IMR-90 (cell line): Measurements from ENCODE around the gene PAEP. TPM values are rescaled to one million over a fixed set of nuclear protein-coding genes. Genes with fewer than 3 reads are reported as not detected.

Source experiments
- ATAC-seq: fragments of 200-7000 bp; cut with Tn5 transposase; 2 replicates; pipeline ENCODE4 v1.9.1; 2020; ENCODE audit warnings: low read depth, mild to moderate bottlenecking, moderate library complexity
- BruUV-seq: library from RNA; stranded (reverse); fragments of 400-500 nt; replicated peaks from 2 replicates; lab custom pipeline; 2021; lab: Mats Ljungman, UMichigan
- CTCF ChIA-PET: fragments of 300-600 bp; formaldehyde crosslinking; extraction: SDS; loops from one replicate; lab custom pipeline; 2021; ENCODE audit warnings: antibody characterized with exemption; lab: Yijun Ruan, JAX
- POLR2A ChIA-PET: fragments of 300-600 bp; sonication (Branson Sonifier 250); formaldehyde crosslinking; loops from one replicate; lab custom pipeline; 2022; ENCODE audit warnings: antibody characterized with exemption; ENCODE audit not compliant: unreplicated experiment; lab: Charles Lee
- DNase-seq: peaks from one replicate; pipeline ENCODE4 v3.0.0; 2013
- H2AFZ ChIP-seq: replicated peaks from 2 replicates; pipeline ENCODE3; 2013; ENCODE audit warnings: low read length, mild to moderate bottlenecking; ENCODE audit not compliant: poor library complexity
- H2AK5ac ChIP-seq: 2 replicates; pipeline ENCODE4 v1.6.1; 2013; ENCODE audit warnings: low read depth, low read length, inconsistent platforms
- H2AK9ac ChIP-seq: replicated peaks from 2 replicates; pipeline ENCODE3; 2013; ENCODE audit warnings: mild to moderate bottlenecking, low read depth, low read length, moderate library complexity; ENCODE audit not compliant: poor library complexity
- H2BK120ac ChIP-seq: 2 replicates; pipeline ENCODE4 v1.6.1; 2013; ENCODE audit warnings: low read depth, low read length, inconsistent platforms
- H2BK15ac ChIP-seq: 3 replicates; pipeline ENCODE4 v1.6.1; 2013; ENCODE audit warnings: low read depth, low read length, inconsistent platforms
- H2BK20ac ChIP-seq: 2 replicates; pipeline ENCODE4 v1.6.1; 2013; ENCODE audit warnings: low read depth, mild to moderate bottlenecking, inconsistent platforms, low read length, moderate library complexity
- H2BK5ac ChIP-seq: 2 replicates; pipeline ENCODE4 v1.6.1; 2013; ENCODE audit warnings: mild to moderate bottlenecking, low read depth, low read length, inconsistent platforms; ENCODE audit not compliant: poor library complexity, severe bottlenecking
- H3K14ac ChIP-seq: replicated peaks from 2 replicates; pipeline ENCODE4 v1.6.1; 2013; ENCODE audit warnings: low read depth, low read length, inconsistent platforms
- H3K18ac ChIP-seq: 2 replicates; pipeline ENCODE4 v1.6.1; 2013; ENCODE audit warnings: low read depth, low read length, control low read depth
- H3K23ac ChIP-seq: 2 replicates; pipeline ENCODE4 v1.6.1; 2013; ENCODE audit warnings: low read depth, low read length, inconsistent platforms
- H3K27ac ChIP-seq: 2 replicates; pipeline ENCODE4 v1.5.1; 2013; ENCODE audit warnings: mild to moderate bottlenecking, control low read depth, low read length; ENCODE audit not compliant: insufficient read depth
- H3K27me3 ChIP-seq: 2 replicates; pipeline ENCODE4 v1.6.1; 2013; ENCODE audit warnings: low read length; ENCODE audit not compliant: control insufficient read depth, insufficient read depth
- H3K36me3 ChIP-seq: 2 replicates; pipeline ENCODE4 v1.6.1; 2013; ENCODE audit warnings: low read length, mixed read lengths; ENCODE audit not compliant: control insufficient read depth, insufficient read depth
- H3K4ac ChIP-seq: 2 replicates; pipeline ENCODE4 v1.6.1; 2013; ENCODE audit warnings: low read depth, low read length, inconsistent platforms
- H3K4me1 ChIP-seq: 2 replicates; pipeline ENCODE4 v1.6.1; 2013; ENCODE audit warnings: low read length, mixed read lengths; ENCODE audit not compliant: control insufficient read depth, insufficient read depth
- H3K4me2 ChIP-seq: 2 replicates; pipeline ENCODE4 v1.6.1; 2013; ENCODE audit warnings: low read depth, mild to moderate bottlenecking, control low read depth, low read length, moderate library complexity
- H3K4me3 ChIP-seq: 2 replicates; pipeline ENCODE4 v1.5.1; 2013; ENCODE audit warnings: low read depth, mild to moderate bottlenecking, control low read depth, low read length, moderate library complexity; ENCODE audit not compliant: insufficient read depth
- H3K56ac ChIP-seq: 2 replicates; pipeline ENCODE4 v1.6.1; 2013; ENCODE audit warnings: low read length, inconsistent platforms; ENCODE audit not compliant: insufficient read depth; ENCODE audit errors: extremely low read depth
- H3K79me1 ChIP-seq, 2 experiments: 2 replicates each; pipeline ENCODE4 v1.6.1; 2013; ENCODE audit warnings: low read length in 2 of 2, inconsistent platforms in 1 of 2, low read depth in 1 of 2
- H3K9ac ChIP-seq: 2 replicates; pipeline ENCODE4 v1.6.1; 2013; ENCODE audit warnings: low read depth, low read length, control low read depth
- H3K9me1 ChIP-seq: 2 replicates; pipeline ENCODE4 v1.6.1; 2013; ENCODE audit warnings: low read length, inconsistent platforms; ENCODE audit not compliant: insufficient read depth
- H3K9me3 ChIP-seq: 2 replicates; pipeline ENCODE4 v1.6.1; 2013; ENCODE audit warnings: low read length; ENCODE audit not compliant: control insufficient read depth, insufficient read depth
- H4K20me1 ChIP-seq: 2 replicates; pipeline ENCODE4 v1.6.1; 2013; ENCODE audit warnings: low read length, inconsistent platforms; ENCODE audit not compliant: insufficient read depth
- H4K5ac ChIP-seq: 2 replicates; pipeline ENCODE4 v1.6.1; 2013; ENCODE audit warnings: mild to moderate bottlenecking, low read depth, low read length, control low read depth
- H4K8ac ChIP-seq, 2 experiments: 2 replicates each; pipeline ENCODE4 v1.6.1; 2013; ENCODE audit warnings: low read depth in 2 of 2, low read length in 2 of 2, control low read depth in 1 of 2, inconsistent platforms in 1 of 2
- H4K91ac ChIP-seq: 2 replicates; pipeline ENCODE4 v1.6.1; 2013; ENCODE audit warnings: low read depth, low read length, inconsistent platforms; ENCODE audit not compliant: insufficient read depth
- BHLHE40 ChIP-seq: fragments of 150-350 bp; IDR thresholded peaks from 2 replicates; pipeline ENCODE4 v1.6.1; 2016; ENCODE audit warnings: mild to moderate bottlenecking, low read depth, low read length
- CEBPB ChIP-seq: IDR thresholded peaks from 2 replicates; pipeline ENCODE4 v1.6.1; 2012; ENCODE audit warnings: low read depth, low read length, improper control_type of control experiment
- CHD1 ChIP-seq: IDR thresholded peaks from 2 replicates; pipeline ENCODE4 v1.6.1; 2012; ENCODE audit warnings: low read depth, low read length, improper control_type of control experiment
- FOS ChIP-seq: fragments of 150-350 bp; IDR thresholded peaks from 2 replicates; pipeline ENCODE4 v1.6.1; 2016; ENCODE audit warnings: low read depth, low read length
- MAFK ChIP-seq: IDR thresholded peaks from 2 replicates; pipeline ENCODE4 v1.6.1; 2012; ENCODE audit warnings: low read depth, low read length, improper control_type of control experiment
- MAZ ChIP-seq: IDR thresholded peaks from 2 replicates; pipeline ENCODE4 v1.6.1; 2012; ENCODE audit warnings: low read depth, mild to moderate bottlenecking, low read length, improper control_type of control experiment, moderate library complexity, borderline replicate concordance
- POLR2A ChIP-seq: IDR thresholded peaks from 2 replicates; pipeline ENCODE4 v1.6.1; 2012; ENCODE audit warnings: mild to moderate bottlenecking, low read depth, low read length
- RAD21 ChIP-seq: IDR thresholded peaks from 2 replicates; pipeline ENCODE4 v1.6.1; 2012; ENCODE audit warnings: low read length, improper control_type of control experiment
- RCOR1 ChIP-seq: IDR thresholded peaks from 2 replicates; pipeline ENCODE4 v1.6.1; 2012; ENCODE audit warnings: mild to moderate bottlenecking, low read length, improper control_type of control experiment; ENCODE audit not compliant: insufficient replicate concordance
- RFX5 ChIP-seq: IDR thresholded peaks from 2 replicates; pipeline ENCODE4 v1.8.0; 2012; ENCODE audit warnings: low read depth, mild to moderate bottlenecking, low read length, moderate library complexity
- SMC3 ChIP-seq: fragments of 150-350 bp; IDR thresholded peaks from 2 replicates; pipeline ENCODE4 v1.6.1; 2016; ENCODE audit warnings: low read depth, mild to moderate bottlenecking, antibody characterized with exemption, low read length, moderate library complexity
- WGBS, 2 experiments: methylation state at CpG; one replicate each; pipeline versions ENCODE4 v1.1.5 to v1.1.7; 2013; ENCODE audit warnings: missing lambda C conversion rate in 2 of 2; ENCODE audit not compliant: insufficient read length in 1 of 2; ENCODE audit errors: extremely low coverage in 2 of 2; 5-methylcytosine and 5-hydroxymethylcytosine counted together
- dilution Hi-C: fragments of 300-500 bp; cut with HindIII; formaldehyde crosslinking; loops from one replicate; pipeline ENCODE4 v1.14.3; 2018; ENCODE audit warnings: low sequenced_read_pairs; ENCODE audit not compliant: unreplicated experiment
- in situ Hi-C: fragments of 300-500 bp; cut with MboI; formaldehyde crosslinking; loops from 3 replicates; pipeline ENCODE4 v1.14.3; 2019; ENCODE audit warnings: low sequenced_read_pairs, inconsistent platforms, mixed read lengths
- intact Hi-C: fragments of 100-400 bp; cut with micrococcal nuclease; formaldehyde crosslinking; loops from 2 replicates; pipeline ENCODE4 v1.10.0; 2022
- polyA plus RNA-seq, 3 experiments: library from polyadenylated mRNA; depleted of rRNA; stranded (reverse); fragments of >200 nt; gene quantifications; 2 replicates each; pipeline ENCODE4 v1.2.3, GENCODE V29; 2012; ENCODE audit warnings: low replicate concordance in 1 of 3
- total RNA-seq: library from RNA; depleted of rRNA; stranded (reverse); fragments of >200 nt; gene quantifications from 2 replicates; pipeline ENCODE4 v1.2.3, GENCODE V29; 2012
- TF ChIP-seq, protein P1 (sequence below): fragments of 150-350 bp; IDR thresholded peaks from 2 replicates; pipeline ENCODE4 v1.6.1; 2016; ENCODE audit warnings: low read depth, mild to moderate bottlenecking, low read length, moderate library complexity, borderline replicate concordance
- TF ChIP-seq, protein P2 (sequence below): fragments of 150-350 bp; IDR thresholded peaks from 2 replicates; pipeline ENCODE4 v1.6.1; 2017; ENCODE audit warnings: mild to moderate bottlenecking, antibody characterized with exemption, low read length, low read depth
- TF ChIP-seq, protein P3 (sequence below): conservative IDR thresholded peaks from 2 replicates; pipeline ENCODE4 v1.5.1; 2012; ENCODE audit warnings: mild to moderate bottlenecking, low read depth, low read length, improper control_type of control experiment

PAEP gene
- total and polyA plus RNA-seq, 2 of the 4 experiments (the other 2 are of a cell fraction) = not detected

DNA sequence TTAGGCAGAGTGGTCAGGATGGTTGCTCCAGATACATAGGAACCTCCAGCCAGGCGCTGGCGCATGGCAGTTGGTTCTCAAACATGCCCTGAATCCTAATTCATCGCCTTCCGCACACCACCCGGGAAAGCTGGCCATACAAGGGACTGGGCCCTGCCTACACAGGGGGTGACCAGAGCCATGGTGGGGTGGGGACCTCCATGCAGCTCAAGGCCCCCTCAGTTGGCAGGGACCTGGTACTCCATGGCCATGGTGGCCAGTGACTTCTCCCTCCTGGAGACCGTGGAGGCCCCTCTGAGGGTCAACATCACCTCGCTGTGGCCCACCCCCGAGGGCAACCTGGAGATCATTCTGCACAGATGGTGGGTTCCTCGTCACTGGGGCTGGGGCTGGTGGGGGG is 26.8 kb downstream of the PAEP start:
- POLR2A ChIA-PET = no interaction called here
- dilution Hi-C loops = no loop called here
- Histone ChIP-seq H2AK5ac (no peak overlapping the region), H3K79me1 (no peaks in the 10 kb centered on the region), H3K9ac (no peak overlapping the region), H3K4me2 (no peak overlapping the region), H3K14ac (no peak overlapping the region), H3K27me3 (no peaks in the 10 kb centered on the region; the same call in 1 of the 2 replicates), H2AK9ac (no peak overlapping the region), H4K91ac (no peak overlapping the region), H2BK15ac (no peak overlapping the region), H2BK5ac (no peak overlapping the region), H3K9me3 (no peaks in the 10 kb centered on the region), H4K5ac (no peak overlapping the region), H3K27ac (no peak overlapping the region), H2BK120ac (no peak overlapping the region), H3K36me3 (no peaks in the 10 kb centered on the region), H2AFZ (no peak overlapping the region), H3K4ac (no peak overlapping the region), H3K4me3 (no peak overlapping the region), H3K9me1 (no peaks in the 10 kb centered on the region), H3K18ac (no peak overlapping the region), H3K4me1 (no peaks in the 10 kb centered on the region), H3K23ac (no peak overlapping the region), H3K56ac (no peak overlapping the region), H4K8ac (no peak overlapping the region), H4K20me1 (no peaks in the 10 kb centered on the region), H2BK20ac (no peak overlapping the region)
- TF ChIP-seq CEBPB (no peak), MAZ (no peak), BHLHE40 (no peak), FOS (no peak), CHD1 (no peak), MAFK (no peak), RFX5 (no peak), RCOR1 (no peak), SMC3 (no peak), RAD21 (no peak), POLR2A (no peak)
- TF ChIP-seq, protein P1, sequence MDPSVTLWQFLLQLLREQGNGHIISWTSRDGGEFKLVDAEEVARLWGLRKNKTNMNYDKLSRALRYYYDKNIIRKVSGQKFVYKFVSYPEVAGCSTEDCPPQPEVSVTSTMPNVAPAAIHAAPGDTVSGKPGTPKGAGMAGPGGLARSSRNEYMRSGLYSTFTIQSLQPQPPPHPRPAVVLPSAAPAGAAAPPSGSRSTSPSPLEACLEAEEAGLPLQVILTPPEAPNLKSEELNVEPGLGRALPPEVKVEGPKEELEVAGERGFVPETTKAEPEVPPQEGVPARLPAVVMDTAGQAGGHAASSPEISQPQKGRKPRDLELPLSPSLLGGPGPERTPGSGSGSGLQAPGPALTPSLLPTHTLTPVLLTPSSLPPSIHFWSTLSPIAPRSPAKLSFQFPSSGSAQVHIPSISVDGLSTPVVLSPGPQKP = no peak
- TF ChIP-seq, protein P2, sequence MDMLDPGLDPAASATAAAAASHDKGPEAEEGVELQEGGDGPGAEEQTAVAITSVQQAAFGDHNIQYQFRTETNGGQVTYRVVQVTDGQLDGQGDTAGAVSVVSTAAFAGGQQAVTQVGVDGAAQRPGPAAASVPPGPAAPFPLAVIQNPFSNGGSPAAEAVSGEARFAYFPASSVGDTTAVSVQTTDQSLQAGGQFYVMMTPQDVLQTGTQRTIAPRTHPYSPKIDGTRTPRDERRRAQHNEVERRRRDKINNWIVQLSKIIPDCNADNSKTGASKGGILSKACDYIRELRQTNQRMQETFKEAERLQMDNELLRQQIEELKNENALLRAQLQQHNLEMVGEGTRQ = no peak
- TF ChIP-seq, protein P3, sequence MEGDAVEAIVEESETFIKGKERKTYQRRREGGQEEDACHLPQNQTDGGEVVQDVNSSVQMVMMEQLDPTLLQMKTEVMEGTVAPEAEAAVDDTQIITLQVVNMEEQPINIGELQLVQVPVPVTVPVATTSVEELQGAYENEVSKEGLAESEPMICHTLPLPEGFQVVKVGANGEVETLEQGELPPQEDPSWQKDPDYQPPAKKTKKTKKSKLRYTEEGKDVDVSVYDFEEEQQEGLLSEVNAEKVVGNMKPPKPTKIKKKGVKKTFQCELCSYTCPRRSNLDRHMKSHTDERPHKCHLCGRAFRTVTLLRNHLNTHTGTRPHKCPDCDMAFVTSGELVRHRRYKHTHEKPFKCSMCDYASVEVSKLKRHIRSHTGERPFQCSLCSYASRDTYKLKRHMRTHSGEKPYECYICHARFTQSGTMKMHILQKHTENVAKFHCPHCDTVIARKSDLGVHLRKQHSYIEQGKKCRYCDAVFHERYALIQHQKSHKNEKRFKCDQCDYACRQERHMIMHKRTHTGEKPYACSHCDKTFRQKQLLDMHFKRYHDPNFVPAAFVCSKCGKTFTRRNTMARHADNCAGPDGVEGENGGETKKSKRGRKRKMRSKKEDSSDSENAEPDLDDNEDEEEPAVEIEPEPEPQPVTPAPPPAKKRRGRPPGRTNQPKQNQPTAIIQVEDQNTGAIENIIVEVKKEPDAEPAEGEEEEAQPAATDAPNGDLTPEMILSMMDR = no peak
- ATAC-seq (no peak), DNase-seq (no peak)
- WGBS, 2 experiments = 84% methylated on average over 6 of the region's 9 CpGs; no CpG with 5 or more reads in 1 of the 2 experiments
- intact Hi-C loops = no loop called here
- no TSS peak for BruUV-seq
- CTCF ChIA-PET = no interaction called here
- in situ Hi-C loops = no loop called here
